Activated T-cell treated with anti-CD3 and anti-CD28 coated beads, Interleukin-2, amount 50 U/mL, for 1 hour (primary cell): ENCODE measurements around the gene ZNF639.
"Not testable (repeated sequence)": the region's sequence is repeated elsewhere in the genome, so short reads cannot be mapped to it uniquely, and the experiment has no call there.

ENCODE experiments used
- DNase-seq: peaks from one replicate; pipeline ENCODE4 v3.0.0-alpha.2; 2020

The ZNF639 gene, protein sequence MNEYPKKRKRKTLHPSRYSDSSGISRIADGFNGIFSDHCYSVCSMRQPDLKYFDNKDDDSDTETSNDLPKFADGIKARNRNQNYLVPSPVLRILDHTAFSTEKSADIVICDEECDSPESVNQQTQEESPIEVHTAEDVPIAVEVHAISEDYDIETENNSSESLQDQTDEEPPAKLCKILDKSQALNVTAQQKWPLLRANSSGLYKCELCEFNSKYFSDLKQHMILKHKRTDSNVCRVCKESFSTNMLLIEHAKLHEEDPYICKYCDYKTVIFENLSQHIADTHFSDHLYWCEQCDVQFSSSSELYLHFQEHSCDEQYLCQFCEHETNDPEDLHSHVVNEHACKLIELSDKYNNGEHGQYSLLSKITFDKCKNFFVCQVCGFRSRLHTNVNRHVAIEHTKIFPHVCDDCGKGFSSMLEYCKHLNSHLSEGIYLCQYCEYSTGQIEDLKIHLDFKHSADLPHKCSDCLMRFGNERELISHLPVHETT

DNA sequence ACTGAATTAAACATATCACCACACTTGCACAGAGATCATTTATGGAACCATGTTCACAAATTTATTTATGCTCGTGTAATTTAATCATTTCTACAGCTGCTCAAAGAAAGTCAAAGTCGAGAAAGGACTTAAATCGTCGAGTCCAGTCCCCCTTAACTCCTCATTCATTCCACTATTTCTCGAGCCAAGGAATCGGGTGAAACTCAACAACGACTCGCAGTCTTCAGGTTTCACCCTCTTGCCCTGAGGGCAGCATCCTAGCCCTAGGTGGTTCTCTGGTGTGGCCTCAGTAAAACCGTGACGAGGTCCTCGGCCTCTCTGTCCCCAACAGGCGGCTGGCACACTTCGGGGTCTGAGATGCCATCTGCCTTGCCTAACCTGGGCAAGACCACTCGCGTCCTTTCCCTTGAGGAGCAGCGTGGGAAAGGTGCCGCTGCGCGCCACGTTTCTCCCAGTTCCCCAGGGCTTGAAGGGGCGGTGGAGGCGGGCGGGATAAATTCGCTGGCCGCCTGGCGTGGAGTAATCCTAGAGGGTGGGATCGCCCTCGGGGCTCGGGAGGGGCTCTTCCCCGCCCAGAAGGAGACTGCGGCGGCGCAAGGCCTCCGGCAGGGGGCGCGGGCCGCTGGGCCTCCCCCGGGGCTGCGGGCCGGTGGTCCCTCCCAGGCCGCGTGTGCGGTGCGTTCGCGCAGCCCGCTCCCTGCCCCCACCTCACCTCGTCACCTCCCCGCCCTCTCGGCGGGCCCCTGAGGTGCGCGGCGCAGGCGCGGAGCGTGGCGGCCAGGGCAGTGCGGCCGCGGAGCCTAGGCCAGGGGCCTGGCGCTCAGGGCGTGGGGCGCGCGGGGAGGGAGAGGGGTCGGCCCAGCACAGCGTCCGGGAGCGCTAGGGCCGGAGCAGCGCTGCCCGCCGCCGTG is at the start of gene ZNF639:
ZNF639 (plus strand) TSS at position 746 of the 911 bp plus-strand sequence. CDS start 5,263 bp downstream, outside the sequence.
- DNase-seq, result peak; percentile 86

DNA sequence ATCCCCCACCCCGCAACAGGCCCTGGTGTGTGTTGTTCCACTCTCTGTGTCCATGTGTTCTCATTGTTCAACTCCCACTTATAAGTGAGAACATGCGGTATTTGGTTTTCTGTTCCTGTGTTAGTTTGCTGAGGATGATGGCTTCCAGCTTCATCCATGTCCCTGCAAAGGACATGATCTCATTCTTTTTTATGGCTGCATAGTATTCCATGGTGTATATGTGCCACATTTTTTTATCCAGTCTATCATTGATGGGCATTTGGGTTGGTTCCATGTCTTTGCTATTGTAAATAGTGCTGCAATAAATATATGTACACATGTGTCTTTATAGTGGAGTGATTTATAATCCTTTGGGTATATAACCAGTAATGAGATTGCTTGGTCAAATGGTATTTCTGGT is 48.4 kb upstream of the ZNF639 start:
- not testable (repeated sequence) for DNase-seq

DNA sequence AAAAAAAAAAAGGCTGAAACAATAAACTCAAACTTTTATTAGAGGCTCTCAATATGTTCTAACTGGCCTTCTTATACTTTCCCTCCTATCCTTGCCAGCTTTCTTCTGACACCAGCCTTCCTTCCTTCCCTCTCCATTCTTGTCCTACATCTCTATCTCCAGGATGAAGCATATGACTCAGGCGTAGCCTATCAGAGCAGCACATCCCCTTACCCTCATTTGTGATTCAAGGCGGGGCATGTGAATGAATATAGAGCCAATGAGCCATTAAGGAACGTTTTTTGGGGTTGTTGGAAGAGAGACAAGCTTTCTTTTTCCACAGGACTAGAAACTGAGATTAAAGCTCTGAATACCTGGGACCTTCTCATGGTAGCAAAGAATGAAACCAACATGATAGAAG is 46.8 kb upstream of the ZNF639 start:
- DNase-seq, result no peak

DNA sequence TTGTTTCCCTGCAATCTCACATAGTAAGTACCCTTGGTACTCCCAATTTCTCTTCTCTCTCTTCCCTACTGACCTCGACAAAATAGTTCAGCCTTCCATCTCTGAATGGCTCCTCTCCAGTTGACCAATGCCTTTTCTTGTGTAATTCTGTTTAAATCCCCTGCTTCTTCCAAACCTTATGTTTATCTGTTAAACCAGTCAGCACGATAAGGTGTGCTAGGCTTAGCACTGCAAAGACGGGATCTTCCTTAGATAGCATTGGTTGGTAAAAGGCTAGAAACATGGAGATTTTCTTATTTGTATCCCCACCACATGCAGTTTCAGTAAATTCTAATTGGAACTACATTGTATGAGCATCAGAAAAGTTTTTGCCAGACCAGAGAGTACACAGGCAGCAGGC is 46.1 kb upstream of the ZNF639 start:
- DNase-seq, result no peak

DNA sequence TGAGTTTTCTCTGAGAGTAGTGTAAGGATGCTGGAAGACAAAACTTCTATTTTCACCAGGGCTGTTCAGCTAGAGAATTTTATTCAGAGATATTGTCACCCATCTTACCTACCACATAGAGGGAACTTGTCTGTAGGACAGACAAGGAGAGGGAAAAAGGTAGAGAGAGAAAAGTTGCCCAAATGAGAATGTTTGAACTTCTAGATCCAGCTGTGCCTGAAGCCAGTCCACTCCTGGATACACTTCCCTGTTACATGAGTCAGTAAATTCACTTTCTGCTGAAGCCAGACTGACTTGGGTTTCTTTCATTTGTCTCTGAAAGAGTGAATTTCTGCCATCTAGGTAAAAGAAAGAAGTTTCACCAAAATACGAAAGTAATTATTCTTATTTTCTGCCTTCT is 44.7 kb upstream of the ZNF639 start:
- DNase-seq, result no peak

DNA sequence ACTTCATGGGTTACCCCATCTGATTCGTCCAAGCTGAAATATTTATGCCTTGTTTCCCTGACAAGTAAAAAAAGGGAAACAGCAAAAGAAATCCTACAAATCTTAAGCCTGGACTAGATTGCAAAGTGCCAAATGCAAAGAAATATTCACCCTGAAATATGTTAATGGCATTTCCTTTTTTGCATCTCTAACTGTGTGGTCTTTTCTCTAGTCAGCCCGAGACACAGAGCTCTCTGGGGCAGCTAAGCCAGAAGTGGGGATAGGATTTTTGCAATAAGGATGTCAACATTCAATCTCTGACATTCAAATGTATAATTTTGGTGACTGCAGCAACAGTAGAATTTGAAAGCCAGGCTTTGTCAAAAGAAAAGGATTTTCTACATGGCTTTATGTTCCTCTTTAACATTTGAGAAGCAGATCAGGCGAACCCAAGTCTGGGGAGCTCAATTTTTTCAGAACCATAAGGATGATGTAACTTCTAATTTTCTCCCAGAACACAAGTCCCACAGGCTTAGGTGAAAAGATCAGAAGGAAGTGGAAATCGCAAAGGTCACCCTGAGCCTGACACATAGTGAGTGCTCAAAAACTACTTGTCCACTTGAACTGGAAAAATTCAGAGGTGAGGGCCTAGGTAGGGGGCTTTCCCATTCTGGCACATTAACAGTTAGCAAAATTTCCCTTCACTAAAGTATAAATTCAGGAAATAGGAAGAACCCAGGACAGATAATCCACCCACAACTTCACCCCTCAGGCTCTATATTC is 43.7 kb upstream of the ZNF639 start:
- DNase-seq, result no peak

DNA sequence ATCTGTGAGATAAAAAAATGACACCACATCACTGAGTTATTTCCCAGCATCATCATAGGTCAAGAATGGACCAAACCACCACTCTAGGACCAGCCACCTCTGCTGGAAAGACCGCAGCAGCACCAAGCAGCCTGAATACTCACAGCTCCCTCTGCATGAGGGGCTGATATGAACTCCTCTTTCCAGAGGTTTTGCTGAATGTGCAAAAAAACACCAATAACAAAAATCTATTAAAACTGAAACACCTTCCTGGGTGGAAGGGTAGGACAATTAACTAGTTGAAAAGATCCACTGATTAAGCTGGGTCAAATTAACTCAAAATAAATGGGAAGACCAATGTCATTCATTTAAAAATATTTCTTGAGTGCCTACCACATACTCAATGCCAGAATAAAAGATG is 43.0 kb upstream of the ZNF639 start:
- no peak for DNase-seq

DNA sequence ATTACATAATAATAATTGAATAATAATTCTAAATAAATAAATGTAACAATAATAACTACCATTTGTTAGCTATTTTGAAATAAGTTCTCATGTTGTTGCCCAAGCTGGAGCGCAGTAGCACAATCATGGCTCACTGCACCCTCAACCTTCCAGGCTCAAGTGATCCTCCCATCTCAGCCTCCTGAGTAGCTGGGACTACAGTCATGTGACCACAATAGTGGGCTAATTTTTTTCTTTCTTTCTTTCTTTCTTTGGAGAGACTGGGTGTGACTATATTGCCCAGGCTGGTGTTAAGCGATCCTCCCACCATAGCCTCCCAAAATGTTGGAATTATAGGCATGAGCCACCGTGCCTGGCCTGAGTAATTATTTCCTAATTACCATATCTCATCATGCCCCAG is 41.0 kb upstream of the ZNF639 start:
- DNase-seq, result no peak

DNA sequence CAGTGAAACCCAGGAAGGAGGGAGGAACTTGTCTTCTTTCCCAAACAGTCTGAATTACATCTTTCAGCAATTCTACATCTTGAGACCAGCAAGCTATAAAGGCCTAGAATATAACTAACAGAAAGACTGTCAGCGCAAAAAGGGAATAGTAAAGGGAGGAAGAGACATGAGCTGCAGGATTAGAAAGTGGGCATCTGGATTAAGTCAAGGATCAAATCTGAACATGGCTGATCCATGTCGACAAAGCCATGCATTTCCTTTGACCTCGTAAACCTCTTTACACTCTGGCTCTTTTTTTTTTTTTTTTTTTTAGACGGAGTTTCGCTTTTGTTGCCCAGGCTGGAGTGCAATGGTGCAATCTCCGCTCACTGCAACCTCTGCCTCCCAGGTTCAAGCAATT is 36.5 kb upstream of the ZNF639 start:
- no peak for DNase-seq

DNA sequence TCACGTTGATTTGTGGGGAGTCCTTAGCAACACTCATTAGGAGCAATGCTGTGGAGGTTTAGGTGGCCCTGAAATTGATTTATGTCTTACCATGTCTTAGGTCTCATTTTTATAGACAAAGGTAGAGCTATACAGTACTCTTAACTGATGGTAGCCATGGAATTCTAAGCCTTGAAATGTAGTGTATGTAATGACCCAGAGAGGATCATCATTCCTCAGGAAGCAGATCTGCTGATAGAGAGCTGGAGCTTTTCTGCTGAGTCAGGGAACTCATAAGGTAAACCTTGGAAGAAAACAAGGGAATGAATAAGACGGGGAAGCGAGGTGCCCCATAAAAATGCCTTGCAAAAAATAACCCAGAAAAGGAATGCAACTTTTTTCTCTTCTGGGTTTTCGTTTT is 34.0 kb upstream of the ZNF639 start:
- DNase-seq, result no peak

DNA sequence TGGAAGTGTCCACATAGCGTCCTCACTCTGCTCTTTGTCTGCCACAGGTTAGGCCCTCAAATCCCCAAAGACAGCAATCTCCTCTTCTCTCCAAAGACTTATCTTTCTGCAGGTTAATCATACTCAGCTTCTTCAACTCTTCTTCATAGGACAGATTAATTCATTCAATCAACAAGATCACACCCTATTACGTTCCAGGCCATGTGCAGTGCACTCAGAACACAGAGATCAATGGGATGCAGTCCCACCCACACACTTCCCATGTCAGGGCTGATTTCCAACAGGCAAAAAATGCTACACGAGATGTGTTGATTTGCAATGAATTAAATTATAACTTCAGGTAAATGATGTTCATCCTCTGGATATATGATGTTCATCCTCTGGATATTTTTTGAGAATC is 33.5 kb upstream of the ZNF639 start:
- DNase-seq, result no peak

DNA sequence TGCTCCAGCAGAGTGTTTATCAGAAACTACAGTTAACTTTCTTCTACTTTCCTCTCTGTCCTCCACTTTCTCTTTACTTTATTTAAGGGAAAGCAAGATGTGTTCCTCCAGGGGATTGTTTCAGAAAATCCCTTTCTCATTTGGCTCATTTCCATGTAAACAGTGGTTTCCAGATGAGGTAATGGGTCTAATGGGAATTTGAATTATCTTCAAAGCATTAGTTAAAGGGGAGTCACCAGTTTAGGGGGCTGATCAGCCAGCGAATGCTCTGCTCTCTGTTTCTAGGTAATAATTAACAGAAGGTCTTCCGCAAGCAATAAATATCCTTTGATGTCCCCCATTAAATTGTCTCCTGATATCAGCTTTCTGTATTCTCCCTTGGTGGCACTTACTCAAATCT is 30.4 kb upstream of the ZNF639 start:
- no peak for DNase-seq

DNA sequence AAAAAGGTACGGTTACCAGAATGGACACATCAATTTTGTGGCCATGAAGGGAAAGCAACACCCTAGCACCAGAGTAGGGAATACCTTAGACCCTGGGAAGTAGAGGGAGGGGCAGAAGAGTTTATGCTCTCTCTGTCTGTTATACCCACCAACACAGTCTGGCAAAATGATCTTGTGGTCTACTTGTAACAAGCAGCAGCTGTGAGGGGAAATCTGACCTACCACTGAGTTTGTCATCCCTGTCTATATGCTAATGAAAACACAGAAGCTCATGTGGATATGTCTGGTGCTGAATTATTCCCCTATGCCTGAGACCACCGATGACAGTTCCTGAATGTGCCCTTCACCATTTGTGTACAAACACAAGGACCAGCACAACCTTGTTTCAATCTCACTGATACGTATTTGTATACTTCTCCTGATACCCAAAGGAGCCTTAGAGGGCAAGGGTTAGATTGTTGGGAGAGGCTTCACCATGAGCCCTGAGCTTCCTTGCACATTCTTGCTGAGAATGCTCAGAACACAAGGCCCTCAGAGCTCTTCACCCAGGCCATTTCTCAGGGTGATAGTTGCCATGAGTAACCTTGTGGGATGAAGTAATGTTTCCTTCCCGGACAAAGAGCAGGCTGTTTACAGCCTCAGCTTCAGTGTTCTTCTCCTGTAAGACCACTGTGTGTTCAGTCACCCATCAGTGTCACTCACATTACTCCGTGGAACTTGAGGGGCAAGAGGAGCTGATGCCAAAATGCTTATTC is 24.7 kb upstream of the ZNF639 start:
- no peak for DNase-seq

DNA sequence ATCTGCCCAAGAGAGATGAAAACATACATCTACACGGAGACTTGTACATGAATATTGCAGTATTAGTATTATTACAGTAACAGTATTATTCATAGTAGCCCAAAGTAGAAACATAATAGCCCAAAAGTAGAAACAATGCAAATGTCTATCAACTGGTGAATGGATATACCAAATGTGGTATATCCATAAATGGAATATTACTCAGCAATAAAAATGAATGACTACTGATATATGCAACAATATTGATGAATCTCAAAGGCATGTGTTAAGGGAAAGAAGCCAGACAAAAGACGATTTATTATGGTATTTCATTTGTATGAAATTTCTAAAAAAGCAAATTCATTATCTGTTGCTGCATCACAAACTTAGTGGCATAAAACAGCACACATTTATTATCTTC is 23.5 kb upstream of the ZNF639 start:
- no peak for DNase-seq

DNA sequence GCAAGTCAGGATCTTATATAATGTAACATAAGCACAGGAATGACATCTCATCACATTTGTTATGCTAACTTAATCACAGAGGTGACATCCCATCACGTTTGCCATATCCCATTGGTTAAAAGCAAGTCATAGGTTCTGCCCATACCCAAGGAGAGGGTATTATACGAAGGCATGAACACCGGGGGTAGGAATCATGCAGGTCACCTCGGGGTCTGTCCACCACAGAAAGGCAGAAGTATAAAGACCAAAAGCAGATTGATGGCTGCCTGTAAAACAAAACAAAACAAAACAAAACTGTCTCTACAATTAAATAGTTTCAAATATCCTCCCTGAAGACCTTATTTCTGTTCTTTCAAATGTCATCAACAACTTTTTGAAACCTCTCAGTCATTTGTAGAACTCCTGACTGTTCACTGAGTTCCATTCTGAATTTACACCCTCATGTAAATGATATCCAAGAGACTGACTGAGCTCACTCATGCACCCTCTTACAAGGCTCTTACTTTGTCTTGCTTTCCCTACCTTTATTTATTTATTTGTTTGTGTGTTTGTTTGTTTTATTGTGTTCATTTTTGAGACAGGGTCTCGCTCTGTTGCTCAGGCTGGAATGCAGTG is 22.7 kb upstream of the ZNF639 start:
- DNase-seq, result no peak

DNA sequence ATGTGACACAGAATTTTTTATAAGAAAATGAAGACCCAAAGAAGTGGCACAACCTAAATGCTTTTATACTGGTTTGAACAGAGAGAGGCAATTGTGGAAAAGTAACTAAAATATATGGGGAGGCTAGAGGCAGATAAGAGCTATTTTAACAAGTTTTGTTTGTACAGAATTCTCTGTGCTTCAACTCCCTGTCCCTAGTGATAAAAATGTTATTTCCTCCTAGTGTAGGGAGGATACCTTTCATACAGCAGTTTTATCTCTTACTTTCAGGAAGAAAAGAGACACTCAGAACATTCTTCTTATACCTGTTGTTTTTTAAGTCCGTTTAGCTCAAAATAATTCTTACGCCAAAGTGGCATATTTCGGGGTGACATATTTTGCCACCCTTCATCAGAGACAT is 21.2 kb upstream of the ZNF639 start:
- no peak for DNase-seq

DNA sequence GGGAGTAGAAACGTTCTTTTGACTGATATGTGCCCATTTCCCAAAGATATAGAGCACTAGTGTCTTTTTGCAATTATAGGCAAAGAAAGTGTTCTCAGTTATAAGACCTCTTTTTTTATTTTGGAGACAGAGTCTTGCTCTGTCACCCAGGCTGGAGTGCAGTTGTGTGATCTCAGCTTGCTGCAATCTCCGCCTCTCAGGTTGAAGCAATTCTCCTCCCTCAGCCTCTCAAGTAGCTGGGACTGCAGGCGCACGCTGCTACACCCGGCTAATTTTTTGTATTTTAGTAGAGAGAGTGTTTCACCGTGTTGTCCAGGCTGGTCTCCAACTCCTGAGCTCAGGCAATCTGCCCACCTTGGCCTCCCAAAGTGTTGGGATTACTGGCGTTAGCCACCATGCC is 20.7 kb upstream of the ZNF639 start:
- no peak for DNase-seq

DNA sequence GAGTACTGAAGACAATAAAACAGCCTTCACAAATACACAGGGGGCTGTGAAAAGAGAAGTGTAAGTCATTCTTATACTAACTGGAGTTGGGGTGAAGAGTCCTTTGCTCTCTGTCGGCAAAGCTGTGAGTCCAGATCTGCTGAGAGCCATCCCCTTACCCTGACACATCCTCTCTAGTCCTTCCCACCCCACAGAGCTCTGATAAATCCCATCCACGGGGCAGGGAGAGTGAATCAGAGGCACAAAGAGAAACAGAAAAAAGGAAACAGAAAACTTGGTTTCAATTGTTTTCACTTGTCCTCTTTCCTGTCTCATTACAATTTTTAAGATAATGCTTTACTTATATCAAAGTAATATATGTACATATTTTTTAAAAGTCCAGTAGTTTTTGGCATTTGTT is 18.2 kb upstream of the ZNF639 start:
- DNase-seq, result no peak

DNA sequence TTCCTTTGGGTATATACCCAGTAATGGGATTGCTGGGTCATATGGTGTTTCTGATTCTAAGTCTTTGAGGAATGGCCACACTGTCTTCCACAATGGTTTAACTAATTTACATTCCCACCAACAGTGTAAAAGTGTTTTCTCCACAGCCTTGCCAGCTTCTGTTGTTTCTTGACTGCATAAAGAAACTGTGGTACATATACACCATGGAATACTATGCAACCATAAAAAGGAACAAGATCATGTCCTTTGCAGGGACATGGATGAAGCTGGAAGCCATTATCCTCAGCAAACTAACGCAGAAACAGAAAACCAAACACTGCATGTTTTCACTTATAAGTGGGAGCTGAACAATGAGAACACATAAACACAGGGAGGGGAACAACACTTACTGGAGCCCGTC is 15.5 kb upstream of the ZNF639 start:
- not testable (repeated sequence) for DNase-seq

DNA sequence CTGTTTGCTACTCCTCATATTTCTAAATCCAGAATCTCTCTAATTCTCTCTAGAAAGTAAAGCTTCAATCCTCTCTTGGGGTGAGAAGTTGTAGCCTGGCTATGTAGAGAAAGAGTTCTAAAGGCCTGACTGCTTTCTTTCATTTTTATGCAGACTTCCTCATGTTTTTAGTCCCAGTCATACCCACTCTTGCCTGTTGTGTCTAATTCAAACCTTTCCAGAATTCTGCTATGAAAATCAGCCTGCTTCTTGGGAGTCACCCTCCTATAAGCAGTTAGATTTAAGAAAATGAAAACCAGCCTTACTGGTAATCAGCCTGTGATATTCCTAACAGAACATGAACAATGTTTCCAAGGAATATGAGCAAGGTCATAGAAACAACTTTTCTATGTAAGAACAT is 14.8 kb upstream of the ZNF639 start:
- DNase-seq, result no peak

DNA sequence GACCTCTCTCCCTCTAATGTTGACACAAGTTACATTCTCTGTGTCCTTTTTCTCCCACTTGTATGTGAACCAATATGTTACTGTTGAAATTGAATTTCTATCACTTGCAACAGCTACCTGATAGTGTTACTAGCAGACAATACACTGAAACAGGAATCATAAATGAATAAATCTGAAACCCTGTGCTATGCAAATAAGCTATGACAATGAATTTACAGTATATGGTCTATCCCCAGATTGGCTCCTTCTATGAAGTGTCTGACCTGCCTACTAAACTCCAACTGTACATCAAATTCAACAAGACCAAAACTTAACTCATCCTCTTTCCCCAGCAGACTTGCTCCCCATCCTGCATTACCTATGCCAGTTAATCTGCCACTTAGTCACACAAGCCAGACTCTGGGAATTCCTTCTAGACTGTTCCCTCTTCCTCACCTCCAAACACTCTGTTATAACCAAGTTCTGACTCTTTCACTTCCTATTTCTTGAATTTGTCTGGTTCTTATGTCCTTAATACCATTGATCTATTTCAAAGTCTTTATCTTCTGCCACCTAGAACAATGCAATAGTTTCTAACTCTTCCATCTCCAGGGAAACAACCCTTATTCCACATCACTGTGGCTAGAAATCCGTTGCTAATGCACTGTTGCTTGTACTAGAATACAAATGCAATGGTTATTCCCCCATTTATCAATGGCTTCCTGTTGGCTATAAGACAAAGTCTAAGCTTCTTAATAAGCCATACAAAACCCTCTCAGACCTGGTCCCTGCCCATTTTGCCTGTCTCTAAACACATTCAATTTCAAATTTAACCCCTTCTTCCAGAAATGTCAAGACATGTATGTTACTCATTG is 13.4 kb upstream of the ZNF639 start:
- DNase-seq, result no peak
